Peyer's patch (tissue), 4 donors: ENCODE results near the gene SIRT2. TPM values are rescaled to one million over a fixed set of nuclear protein-coding genes. Genes with fewer than 3 reads are reported as not detected.
A peak's percentile ranks its signal among the peaks of the same experiment; 100 is the strongest.

ENCODE experiments used
- DNase-seq, 3 donors: peaks; one replicate each; pipeline ENCODE4 v3.0.0-alpha.2; 2017 to 2019
- H3K27ac ChIP-seq, 4 donors: fragments of 200-600 bp; sonication (generic); one replicate each; pipeline ENCODE4 v1.5.1; 2016 to 2019
- H3K27me3 ChIP-seq, 2 donors: fragments of 200-600 bp; sonication (generic); one replicate each; pipeline ENCODE4 v1.5.1; 2019
- H3K36me3 ChIP-seq, 3 donors: fragments of 200-600 bp; sonication (generic); one replicate each; pipeline ENCODE4 v1.5.1; 2016 to 2019
- H3K4me1 ChIP-seq, 4 donors: fragments of 200-600 bp; sonication (generic); one replicate each; pipeline ENCODE4 v1.5.1; 2016 to 2019
- H3K4me3 ChIP-seq, 4 donors: fragments of 200-600 bp; sonication (generic); 1 replicate in 3 of 4; 2 replicates in 1 of 4; pipeline ENCODE4 v1.5.1; 2016 to 2019; ENCODE audit warnings: mild to moderate bottlenecking in 1 of 4
- H3K9me3 ChIP-seq, 4 donors: fragments of 200-600 bp; sonication (generic); one replicate each; pipeline ENCODE4 v1.5.1; 2016 to 2019; ENCODE audit warnings: mild to moderate bottlenecking in 1 of 4
- CTCF ChIP-seq, 6 experiments: fragments of 450-650 bp in 4 of 6; fragments of 200-600 bp in 2 of 6; sonication (generic) in 1 of 6; IDR thresholded peaks; one replicate each; pipeline ENCODE4 v1.5.1; 2017 to 2019; ENCODE audit warnings: antibody characterized with exemption in 6 of 6, mild to moderate bottlenecking in 3 of 6, moderate library complexity in 1 of 6
- POLR2A ChIP-seq, 2 donors: fragments of 450-650 bp; IDR thresholded peaks; one replicate each; pipeline ENCODE4 v1.5.1; 2017; ENCODE audit warnings: antibody characterized with exemption in 2 of 2, mild to moderate bottlenecking in 2 of 2, moderate library complexity in 2 of 2
- total RNA-seq, 4 donors: library from RNA; depleted of rRNA; stranded (reverse); fragments of >200 nt; gene quantifications; one replicate each; pipeline ENCODE4 v1.1.0, GENCODE V29; 2016

Gene SIRT2
- total RNA-seq, 4 donors from 2014 or later: 40.4 to 90.9 (median 78.6) TPM

GRCh38 chr19:38848299-38849146 is 50.9 kb downstream of the SIRT2 start:
- H3K4me1 ChIP-seq: peaks cover 0 to 30% (median 25%) of the 10 kb centered on the region in 4 donors
- no peak for TF ChIP-seq CTCF (IDR thresholded peaks at IDR 0.05)
- no peak for TF ChIP-seq POLR2A (IDR thresholded peaks at IDR 0.05)
- H3K27ac ChIP-seq: peak overlapping the region; percentile 100
- H3K4me3 ChIP-seq: peak overlapping the region; percentile 80 to 100 (median 97)
- DNase-seq: no peak
- H3K27me3 ChIP-seq: no peaks in the 10 kb centered on the region
- peaks cover 0 to 43% (median 8%) of the 10 kb centered on the region in 3 donors for H3K36me3 ChIP-seq
- H3K9me3 ChIP-seq: no peaks in the 10 kb centered on the region

GRCh38 chr19:38846097-38846496 is 53.3 kb downstream of the SIRT2 start:
- Histone ChIP-seq H3K36me3 (peaks cover 0 to 67% (median 8%) of the 10 kb centered on the region in 3 donors), H3K27me3 (no peaks in the 10 kb centered on the region), H3K4me3 (no peak overlapping the region), H3K27ac (no peak overlapping the region), H3K9me3 (no peaks in the 10 kb centered on the region), H3K4me1 (peaks cover 0 to 36% (median 34%) of the 10 kb centered on the region in 4 donors)
- no peak for DNase-seq
- TF ChIP-seq POLR2A (IDR thresholded peaks at IDR 0.05): no peak
- TF ChIP-seq CTCF (IDR thresholded peaks at IDR 0.05): no peak

- peaks cover 0 to 73% (median 8%) of the 10 kb centered on the region in 3 donors for H3K36me3 ChIP-seq
- H3K4me3 ChIP-seq: no peak overlapping the region
- H3K9me3 ChIP-seq: no peaks in the 10 kb centered on the region
- peaks cover 0 to 35% (median 32%) of the 10 kb centered on the region in 4 donors for H3K4me1 ChIP-seq
- H3K27ac ChIP-seq: peak overlapping the region in 1 of 4 donors; percentile 27
- DNase-seq: no peak
- no peaks in the 10 kb centered on the region for H3K27me3 ChIP-seq
- no peak for TF ChIP-seq CTCF (IDR thresholded peaks at IDR 0.05)
- TF ChIP-seq POLR2A (IDR thresholded peaks at IDR 0.05): no peak
Observed at GRCh38 chr19:38845374-38846024, 53.9 kb downstream of the SIRT2 start.

GRCh38 chr19:38844093-38844686 is 55.2 kb downstream of the SIRT2 start:
- H3K27ac ChIP-seq: peak overlapping the region in 2 of 4 donors; percentile 66 to 87
- peaks cover 0 to 35% (median 32%) of the 10 kb centered on the region in 4 donors for H3K4me1 ChIP-seq
- no peaks in the 10 kb centered on the region for H3K9me3 ChIP-seq
- DNase-seq: no peak
- H3K27me3 ChIP-seq: no peaks in the 10 kb centered on the region
- TF ChIP-seq CTCF (IDR thresholded peaks at IDR 0.05) (no peak), POLR2A (IDR thresholded peaks at IDR 0.05) (no peak)
- H3K4me3 ChIP-seq: no peak overlapping the region
- H3K36me3 ChIP-seq: peaks cover 0 to 86% (median 8%) of the 10 kb centered on the region in 3 donors

- Histone ChIP-seq H3K4me3 (no peak overlapping the region), H3K9me3 (no peaks in the 10 kb centered on the region), H3K36me3 (peaks cover 0 to 96% (median 8%) of the 10 kb centered on the region in 3 donors), H3K27ac (peak overlapping the region; percentile 63 to 87 (median 66)), H3K27me3 (no peaks in the 10 kb centered on the region), H3K4me1 (peaks cover 0 to 32% (median 28%) of the 10 kb centered on the region in 4 donors)
- no peak for DNase-seq
- TF ChIP-seq POLR2A (IDR thresholded peaks at IDR 0.05) (no peak), CTCF (IDR thresholded peaks at IDR 0.05) (no peak)
Observed at GRCh38 chr19:38843175-38843758, 56.2 kb downstream of the SIRT2 start.
